ENCODE measurements around the gene GNA14. TPM values are rescaled to one million over a fixed set of nuclear protein-coding genes. Genes with fewer than 3 reads are reported as not detected.

GNA14 gene
- total RNA-seq, 1 donor from 2014 or later, result 0.22 TPM

DNA sequence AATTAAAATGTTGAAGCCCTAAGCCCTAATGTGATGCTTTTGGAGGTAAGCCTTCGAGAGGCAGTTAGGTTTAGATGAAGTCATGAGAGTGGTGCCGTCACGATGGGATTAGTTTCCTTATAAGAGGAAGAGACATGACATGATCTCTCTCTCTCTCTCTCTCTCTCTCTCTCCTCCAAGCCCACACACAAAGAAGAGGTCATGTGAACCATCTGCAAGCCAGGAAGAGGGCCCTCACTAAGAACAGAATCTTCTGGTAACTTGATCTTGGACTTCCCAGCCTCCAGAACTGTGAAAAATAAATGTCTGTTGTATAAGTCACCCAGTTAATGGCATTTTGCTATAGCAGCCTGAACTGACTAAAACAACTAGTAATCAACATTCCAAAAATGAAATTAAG is 175.5 kb downstream of the GNA14 start:
- peaks cover 5% of the 10 kb centered on the region for H3K36me3 Mint-ChIP-seq (ENCODE audit: low read depth)
- H3K27ac Mint-ChIP-seq (ENCODE audit: unreplicated experiment), result no peak overlapping the region
- TF ChIP-seq, protein P1, sequence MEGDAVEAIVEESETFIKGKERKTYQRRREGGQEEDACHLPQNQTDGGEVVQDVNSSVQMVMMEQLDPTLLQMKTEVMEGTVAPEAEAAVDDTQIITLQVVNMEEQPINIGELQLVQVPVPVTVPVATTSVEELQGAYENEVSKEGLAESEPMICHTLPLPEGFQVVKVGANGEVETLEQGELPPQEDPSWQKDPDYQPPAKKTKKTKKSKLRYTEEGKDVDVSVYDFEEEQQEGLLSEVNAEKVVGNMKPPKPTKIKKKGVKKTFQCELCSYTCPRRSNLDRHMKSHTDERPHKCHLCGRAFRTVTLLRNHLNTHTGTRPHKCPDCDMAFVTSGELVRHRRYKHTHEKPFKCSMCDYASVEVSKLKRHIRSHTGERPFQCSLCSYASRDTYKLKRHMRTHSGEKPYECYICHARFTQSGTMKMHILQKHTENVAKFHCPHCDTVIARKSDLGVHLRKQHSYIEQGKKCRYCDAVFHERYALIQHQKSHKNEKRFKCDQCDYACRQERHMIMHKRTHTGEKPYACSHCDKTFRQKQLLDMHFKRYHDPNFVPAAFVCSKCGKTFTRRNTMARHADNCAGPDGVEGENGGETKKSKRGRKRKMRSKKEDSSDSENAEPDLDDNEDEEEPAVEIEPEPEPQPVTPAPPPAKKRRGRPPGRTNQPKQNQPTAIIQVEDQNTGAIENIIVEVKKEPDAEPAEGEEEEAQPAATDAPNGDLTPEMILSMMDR (IDR thresholded peaks at IDR 0.05), result no peak
- no peak for DNase-seq (ENCODE audit: low spot score)
- H3K27me3 Mint-ChIP-seq (ENCODE audit: low read depth), result no peaks in the 10 kb centered on the region
- peaks cover 21% of the 10 kb centered on the region for H3K4me1 Mint-ChIP-seq (ENCODE audit: low read depth)
- H3K4me3 Mint-ChIP-seq (ENCODE audit: unreplicated experiment), result no peak overlapping the region
- H3K9me3 Mint-ChIP-seq (ENCODE audit: low read depth), result peaks cover 15% of the 10 kb centered on the region

- no peak for DNase-seq (ENCODE audit: low spot score)
- Mint-ChIP-seq H3K4me3 (ENCODE audit: unreplicated experiment) (no peak overlapping the region), H3K9me3 (ENCODE audit: low read depth) (peaks cover 12% of the 10 kb centered on the region), H3K27ac (ENCODE audit: unreplicated experiment) (no peak overlapping the region), H3K27me3 (ENCODE audit: low read depth) (no peaks in the 10 kb centered on the region), H3K36me3 (ENCODE audit: low read depth) (peaks cover 3% of the 10 kb centered on the region), H3K4me1 (ENCODE audit: low read depth) (peaks cover 13% of the 10 kb centered on the region)
- TF ChIP-seq, protein P1 (IDR thresholded peaks at IDR 0.05), result no peak
Observed at GRCh38 chr9:77471572-77471971, 176.6 kb downstream of the GNA14 start.

GRCh38 chr9:77469515-77470231 is 178.4 kb downstream of the GNA14 start:
- peaks cover 3% of the 10 kb centered on the region for H3K36me3 Mint-ChIP-seq (ENCODE audit: low read depth)
- no peak overlapping the region for H3K27ac Mint-ChIP-seq (ENCODE audit: unreplicated experiment)
- H3K9me3 Mint-ChIP-seq (ENCODE audit: low read depth), result peaks cover 12% of the 10 kb centered on the region
- no peak overlapping the region for H3K4me3 Mint-ChIP-seq (ENCODE audit: unreplicated experiment)
- H3K27me3 Mint-ChIP-seq (ENCODE audit: low read depth), result no peaks in the 10 kb centered on the region
- H3K4me1 Mint-ChIP-seq (ENCODE audit: low read depth), result no peaks in the 10 kb centered on the region
- TF ChIP-seq, protein P1 (IDR thresholded peaks at IDR 0.05), result no peak
- no peak for DNase-seq (ENCODE audit: low spot score)

DNA sequence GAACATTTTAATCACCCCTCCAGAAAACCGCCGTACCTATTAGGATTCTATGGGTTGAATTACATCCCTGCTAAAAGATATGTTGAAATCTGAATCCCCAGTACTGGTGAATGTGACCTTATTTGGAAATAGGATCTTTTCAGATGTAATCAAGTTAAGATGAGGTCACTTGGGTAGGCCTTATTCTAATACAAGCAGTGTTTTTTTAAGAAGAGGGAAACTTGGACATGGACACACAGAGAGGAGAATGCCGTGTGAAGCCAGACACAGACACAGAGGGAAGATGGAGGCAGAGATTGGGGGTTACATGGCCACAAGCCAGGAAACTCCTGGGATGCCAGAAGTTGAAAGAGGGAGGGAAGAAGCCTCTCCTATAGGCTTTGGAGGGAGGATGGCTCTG is 183.5 kb downstream of the GNA14 start:
- no peaks in the 10 kb centered on the region for H3K27me3 Mint-ChIP-seq (ENCODE audit: low read depth)
- H3K36me3 Mint-ChIP-seq (ENCODE audit: low read depth), result no peaks in the 10 kb centered on the region
- DNase-seq (ENCODE audit: low spot score), result no peak
- no peak overlapping the region for H3K27ac Mint-ChIP-seq (ENCODE audit: unreplicated experiment)
- no peaks in the 10 kb centered on the region for H3K9me3 Mint-ChIP-seq (ENCODE audit: low read depth)
- TF ChIP-seq, protein P1 (IDR thresholded peaks at IDR 0.05), result no peak
- H3K4me3 Mint-ChIP-seq (ENCODE audit: unreplicated experiment), result no peak overlapping the region
- H3K4me1 Mint-ChIP-seq (ENCODE audit: low read depth), result peaks cover 8% of the 10 kb centered on the region

DNA sequence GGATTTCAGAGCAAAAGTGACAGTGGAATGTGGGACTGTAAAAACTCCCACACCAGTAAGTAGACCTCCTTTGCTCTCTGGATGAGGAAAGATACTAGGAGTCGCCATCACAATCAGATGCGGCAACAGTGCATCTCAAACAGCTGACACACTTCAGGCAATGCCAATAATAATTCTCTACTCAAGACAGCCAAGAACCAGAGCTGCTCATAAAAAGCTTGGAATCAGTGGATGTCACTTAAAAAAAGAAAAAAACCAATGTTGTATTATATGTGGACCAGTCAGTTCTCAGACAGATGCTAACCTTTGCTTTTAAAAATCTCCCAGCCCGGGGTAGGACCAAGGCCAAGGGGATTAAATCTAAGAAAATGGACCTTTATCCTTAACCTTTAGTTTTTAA is 185.0 kb downstream of the GNA14 start:
- no peak for DNase-seq (ENCODE audit: low spot score)
- Mint-ChIP-seq H3K36me3 (ENCODE audit: low read depth) (no peaks in the 10 kb centered on the region), H3K9me3 (ENCODE audit: low read depth) (no peaks in the 10 kb centered on the region), H3K4me1 (ENCODE audit: low read depth) (peaks cover 10% of the 10 kb centered on the region), H3K27ac (ENCODE audit: unreplicated experiment) (no peak overlapping the region), H3K27me3 (ENCODE audit: low read depth) (no peaks in the 10 kb centered on the region), H3K4me3 (ENCODE audit: unreplicated experiment) (no peak overlapping the region)
- TF ChIP-seq, protein P1 (IDR thresholded peaks at IDR 0.05), result no peak

Data from chondrocyte (in vitro differentiated cells).